Measurements from ENCODE around the gene VAV3.

Gene VAV3

DNA sequence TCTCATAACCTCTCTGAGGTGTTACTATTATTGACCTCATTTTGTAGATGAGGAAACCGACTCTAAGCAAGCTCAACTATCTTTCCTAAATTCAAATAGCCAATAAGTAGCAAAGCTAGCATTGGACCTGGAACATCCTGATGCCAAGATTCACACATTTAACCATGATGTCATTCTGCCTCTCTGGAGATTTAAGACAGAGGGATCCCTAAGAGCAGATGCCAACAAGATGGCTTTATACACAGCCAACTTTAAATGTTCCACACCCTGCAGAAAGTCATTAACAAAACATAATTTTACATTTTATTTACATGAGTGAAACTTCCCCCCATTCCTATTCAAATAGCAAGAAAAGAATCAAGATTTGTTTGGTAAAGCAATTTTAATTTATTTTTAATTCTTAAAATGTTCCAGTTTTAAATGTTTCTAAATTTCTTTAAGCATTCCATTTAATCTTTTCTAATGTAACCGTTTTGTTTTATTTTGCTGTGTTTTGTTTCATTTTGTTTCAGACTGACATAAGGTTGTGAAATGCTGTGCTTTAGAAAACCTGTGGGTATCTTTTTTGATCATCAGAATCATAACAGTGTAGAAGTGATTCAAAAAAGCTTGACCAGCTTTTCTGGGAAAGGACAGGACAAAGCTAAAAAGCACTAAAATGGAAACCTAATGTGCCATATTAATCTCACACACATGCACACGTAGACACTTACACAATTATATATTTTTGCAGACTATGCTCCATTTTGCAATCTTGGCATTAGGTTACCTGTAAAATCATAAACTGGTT lies 7.6 kb upstream of the VAV3 start:
- no peak for DNase-seq

DNA sequence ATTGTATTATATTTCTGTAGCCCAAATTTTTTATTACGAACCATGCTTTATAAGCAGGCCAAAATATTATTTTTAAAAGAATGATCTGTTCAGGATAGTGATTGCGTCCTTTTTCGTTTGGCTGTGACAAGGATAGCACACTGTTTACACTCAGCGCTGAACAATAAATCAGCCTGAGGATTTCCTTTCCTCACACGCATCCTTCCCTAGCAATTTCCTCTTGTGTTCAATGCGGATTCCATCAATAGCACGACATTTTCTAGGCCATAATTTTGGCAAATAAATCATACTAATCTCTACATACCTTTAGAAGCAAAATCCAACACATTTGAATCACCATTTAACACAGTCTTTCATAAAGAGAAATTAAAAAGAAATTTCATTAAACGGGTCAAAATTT lies 1.6 kb upstream of the VAV3 start:
- no peak for DNase-seq

DNA sequence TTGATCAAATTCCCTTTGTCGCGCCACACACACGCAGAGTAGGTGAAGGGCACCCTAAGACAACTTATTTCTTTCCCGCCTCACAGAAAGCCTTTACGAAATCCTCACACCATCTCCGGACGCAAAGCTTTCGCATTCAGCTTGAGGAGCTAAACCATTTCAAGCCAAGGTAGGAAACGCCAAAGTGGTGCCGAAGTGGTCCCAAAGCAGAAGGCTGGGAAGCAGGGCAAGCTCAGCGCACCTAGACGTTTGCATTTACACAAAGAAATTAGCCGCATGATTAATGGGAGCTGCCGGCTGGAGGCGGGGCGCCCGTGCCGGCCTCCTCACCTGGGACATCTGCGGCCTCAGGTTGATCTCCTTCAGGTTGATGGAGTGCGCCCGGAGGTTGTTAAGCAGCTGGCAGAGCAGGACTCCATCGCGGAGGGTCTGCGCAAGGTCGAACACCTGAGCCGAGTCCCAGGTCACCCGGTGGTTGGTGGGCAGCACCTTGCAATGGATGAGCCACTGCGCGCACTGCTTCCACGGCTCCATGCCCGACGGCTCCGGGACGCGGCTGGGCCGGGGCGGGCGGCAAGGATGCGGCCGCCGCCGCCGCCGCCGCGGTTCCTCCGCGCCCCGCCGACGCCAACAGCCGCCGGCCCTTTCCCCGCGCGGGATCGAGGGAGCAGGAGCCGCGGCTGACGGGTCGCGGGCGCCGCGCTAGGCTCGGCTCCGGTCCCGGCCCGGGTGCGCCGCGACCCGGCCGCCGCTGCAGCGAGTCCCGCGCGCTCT lies 457 bp downstream of the VAV3 start:
- no peak for DNase-seq

DNA sequence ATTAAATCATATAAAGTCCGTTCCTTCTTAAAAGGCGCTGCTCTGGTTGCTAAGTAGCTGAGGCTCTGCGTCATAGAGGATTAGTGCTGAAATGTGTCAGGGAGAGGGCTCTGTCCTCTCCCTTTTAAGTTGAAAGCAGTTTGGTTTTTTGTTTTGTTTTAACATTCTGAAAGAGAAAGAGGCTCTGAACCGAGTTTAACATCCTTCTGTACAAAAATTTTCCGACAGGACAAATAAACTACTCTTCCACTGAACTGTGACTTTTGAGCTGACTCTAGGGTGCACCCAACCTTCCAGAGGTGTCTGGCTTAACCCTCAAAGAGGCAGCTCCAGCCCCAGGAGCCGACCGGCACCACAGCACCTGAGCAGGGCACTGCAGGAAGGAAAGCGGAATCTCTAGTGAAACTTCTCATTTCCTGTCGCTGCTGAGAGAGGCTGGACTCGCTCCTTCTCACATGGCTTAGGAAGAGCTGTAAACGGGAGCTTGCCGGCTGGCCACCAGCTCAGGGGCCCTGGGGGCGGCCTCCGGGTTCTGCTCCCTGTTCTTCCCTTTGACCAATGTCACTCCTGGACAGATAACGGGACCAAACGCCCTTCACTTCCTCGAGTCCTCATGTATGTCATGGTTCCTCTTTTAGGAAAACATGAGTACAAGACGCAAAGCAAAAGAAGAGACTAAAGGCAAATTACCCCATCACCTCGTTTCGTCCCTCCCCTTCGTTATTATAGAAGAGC lies 1.2 kb downstream of the VAV3 start:
- DNase-seq = peak; percentile 19

DNA sequence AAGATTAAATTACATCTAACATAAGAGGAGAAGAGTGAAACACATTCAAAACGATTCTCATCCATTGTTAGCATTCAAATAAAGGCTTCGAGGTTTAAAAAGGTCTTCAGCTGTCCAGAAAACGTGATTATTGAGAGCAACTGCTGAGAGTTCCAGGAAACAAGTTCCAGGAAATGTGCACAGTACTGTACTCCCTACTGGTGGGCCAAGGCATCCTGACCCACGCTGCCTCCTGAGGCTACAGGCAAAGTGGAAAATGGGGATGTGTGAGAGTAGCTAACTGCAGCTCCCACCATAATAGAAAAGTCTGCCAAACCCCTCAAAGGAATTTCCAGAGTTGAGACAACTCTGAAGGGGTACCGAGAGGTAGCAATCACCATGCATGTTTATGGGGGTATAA lies 2.0 kb downstream of the VAV3 start:
- DNase-seq = no peak

DNA sequence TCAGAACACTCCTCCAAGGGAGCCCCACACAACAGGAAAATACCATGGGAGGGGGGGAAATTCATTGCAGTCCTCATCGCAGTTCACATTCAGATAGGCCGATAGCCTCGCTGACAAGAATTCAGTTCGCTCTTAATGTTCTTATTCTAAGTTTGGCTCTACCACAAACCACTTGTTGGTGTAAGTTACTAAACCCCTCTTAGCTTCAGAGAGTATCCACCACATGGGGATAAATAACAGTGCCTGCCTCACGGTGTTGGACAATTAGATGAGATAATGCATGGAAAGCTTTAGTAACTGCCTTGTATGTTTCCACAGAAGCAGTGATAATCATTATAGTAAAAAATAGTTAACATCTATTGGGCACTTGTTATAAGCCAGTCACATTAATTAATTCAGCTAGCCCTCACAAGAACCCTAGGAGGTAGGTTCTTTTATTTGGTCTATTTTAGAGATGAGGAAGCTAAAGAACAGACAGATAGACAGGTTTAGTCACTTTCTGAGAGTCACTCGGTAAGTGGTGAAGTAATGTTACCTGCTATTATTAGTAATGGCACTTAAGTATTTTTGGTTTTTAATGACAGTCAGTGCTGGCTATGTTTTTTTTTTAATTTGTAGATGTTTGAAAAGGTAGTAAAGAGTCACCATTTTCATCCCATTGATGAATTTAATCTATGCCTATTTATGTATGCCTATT lies 10.1 kb downstream of the VAV3 start:
- DNase-seq = no peak

DNA sequence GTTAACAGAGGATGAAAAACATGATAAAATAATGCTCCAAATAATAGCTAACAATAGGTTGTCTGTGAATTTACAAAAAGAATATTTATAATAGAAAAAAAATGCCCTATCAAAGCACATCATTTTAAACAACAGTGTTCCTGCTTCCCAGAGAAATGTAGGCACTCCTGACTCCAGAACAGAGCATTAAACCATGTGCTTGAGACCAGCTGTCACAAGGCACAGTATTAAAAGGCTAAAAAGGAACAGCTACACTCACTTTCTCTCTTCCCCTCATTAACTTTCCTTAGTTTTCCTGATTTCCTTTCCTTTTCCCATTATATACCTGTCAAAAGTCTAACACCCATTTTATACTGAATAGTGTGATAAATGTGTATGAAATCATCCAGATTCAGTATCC lies 10.9 kb downstream of the VAV3 start:
- no peak for DNase-seq

DNA sequence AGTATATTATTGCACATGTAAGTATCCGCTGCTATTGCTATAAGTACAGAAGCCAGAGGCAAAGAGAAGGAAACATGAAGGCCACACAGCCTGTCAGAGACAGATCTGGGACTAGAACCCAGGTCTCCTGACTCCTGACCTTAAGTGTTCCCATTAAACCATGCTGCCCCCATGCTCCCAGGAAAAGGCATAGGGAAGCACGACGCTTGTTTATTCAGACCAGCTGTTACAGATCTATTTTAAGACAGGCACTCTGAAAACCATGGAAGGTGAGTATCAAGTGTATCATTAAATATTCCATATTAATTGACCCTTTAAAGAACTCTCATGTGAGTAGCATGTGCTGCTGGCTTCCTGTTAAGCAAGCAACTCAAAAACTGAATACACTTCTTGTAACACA lies 11.4 kb downstream of the VAV3 start:
- no peak for DNase-seq

DNA sequence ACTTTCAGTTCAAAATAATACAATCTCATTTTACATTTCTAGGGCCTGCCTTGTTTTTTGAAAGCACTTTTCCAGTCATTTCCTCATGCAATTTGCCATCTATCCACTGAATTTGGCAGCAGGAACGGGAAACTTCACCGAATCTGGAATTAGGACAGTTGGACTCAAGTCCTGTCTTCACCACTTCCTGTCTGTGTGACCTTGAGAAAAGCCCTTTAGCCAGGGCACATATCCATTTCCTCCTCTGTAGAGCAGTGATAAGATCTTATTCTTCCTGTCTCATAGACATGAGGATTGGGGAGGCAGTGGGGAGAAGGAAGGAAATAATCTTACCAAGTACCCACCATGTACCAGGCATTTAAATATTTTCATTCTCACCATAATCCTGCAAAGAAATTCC lies 12.0 kb downstream of the VAV3 start:
- DNase-seq = no peak

DNA sequence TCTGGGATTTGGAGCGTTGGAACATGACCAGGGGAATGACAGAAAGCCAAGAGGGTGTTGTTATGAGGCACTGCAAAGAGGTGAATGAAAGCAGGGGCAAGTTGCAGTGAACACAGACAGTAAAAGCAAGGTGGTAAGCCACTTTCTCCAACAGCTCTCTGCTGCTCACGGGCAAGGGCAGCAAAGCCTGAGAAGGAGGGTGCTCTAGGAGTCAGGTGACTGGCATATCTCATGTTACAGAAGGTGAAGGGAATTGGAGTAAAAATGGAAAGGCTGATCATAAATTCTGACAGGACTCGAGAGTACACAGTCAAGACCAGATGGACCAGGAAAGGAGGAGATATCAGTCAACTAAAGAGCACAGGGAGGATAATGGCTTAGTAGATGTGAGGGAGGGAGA lies 14.5 kb downstream of the VAV3 start:
- DNase-seq = no peak

DNA sequence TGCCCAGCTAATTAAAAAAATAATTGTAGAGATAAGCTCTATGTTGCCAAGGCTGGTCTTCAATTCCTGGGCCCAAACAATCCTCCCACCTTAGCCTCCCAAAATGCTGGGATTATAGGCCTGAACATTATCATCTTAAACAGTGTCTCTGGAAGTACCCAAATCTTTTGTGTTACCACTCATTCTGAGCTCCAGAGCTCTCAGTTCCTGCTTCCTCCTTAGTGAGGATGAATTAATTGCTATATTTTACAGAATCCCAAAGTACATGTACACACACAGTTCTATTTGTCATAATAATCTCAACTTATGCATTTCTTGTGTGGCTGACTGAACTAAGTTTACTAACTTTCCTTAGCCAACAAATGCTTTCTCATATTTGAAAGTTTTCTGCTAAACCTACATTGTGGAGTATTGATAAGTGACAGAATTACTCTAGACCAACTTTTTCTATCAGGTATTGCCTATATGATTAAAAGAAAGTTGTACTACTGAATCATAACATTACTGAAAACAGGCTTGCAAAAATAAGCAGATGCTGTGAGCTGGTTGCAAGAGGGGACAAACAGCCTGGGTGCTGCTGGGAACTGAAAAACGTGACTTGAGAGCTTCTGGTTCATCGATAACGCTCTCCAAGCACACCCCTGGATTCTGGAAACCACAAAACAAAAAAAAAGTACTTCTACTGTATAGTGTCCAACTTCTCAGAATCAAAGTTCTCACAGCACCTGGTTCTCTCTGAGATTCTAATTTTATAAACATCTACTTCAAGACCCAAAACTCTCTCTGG lies 15.3 kb downstream of the VAV3 start:
- DNase-seq = no peak

DNA sequence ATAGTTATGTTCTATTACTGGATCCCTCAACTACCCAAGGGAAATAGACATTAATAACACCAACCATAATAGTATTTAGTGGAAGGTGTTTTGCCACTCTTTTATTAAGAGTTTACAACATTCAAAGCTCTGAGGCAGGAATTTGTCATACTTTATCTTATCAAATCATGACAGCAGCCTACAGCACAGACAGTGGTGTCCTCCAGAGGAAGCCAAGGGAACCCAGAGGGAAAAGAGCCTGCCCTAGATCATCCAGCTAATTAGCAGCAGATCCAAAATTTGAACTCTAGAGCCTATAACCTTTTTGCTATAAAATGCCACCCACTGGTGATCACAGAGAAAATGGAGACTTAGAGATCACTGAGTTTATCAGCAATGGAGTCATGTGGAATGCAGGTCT lies 18.2 kb downstream of the VAV3 start:
- DNase-seq = no peak

DNA sequence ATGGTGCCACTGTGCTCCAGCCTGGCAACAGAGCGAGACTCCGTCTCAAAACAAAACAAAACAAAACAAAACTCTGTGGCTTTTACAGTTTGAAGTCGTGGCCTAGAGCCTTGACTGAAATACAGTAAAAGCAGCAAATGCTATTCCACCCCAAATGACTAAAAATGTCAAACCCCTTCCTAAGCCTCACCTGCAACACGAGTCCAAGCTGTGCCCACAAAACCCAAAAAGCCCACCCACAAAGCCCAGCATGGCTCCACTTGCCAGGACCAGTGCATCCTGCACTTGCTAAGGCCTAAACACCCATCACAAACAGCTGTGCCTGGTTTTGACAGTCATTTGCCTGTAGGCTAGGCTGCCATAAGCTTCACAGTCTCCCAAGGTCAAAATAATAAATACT lies 21.3 kb downstream of the VAV3 start:
- no peak for DNase-seq

DNA sequence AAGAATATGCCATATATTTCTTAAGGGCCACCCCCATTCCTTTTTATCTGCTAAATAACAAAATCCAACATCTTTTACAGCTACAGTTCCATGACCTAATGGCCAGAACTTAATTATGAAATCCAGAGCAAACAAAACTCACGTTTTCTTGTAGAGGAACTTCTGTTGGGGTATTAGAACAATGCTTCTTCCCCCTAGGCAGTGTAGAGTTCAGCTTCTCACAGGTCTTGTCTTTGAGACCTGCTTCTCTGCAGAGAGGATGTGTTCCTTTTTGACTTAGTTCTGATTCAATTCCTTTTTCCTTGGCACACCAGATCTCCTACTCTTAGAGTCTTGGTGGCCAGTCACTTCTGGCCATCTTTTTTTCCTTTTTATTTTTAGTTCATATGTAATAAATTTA lies 22.2 kb downstream of the VAV3 start:
- no peak for DNase-seq

DNA sequence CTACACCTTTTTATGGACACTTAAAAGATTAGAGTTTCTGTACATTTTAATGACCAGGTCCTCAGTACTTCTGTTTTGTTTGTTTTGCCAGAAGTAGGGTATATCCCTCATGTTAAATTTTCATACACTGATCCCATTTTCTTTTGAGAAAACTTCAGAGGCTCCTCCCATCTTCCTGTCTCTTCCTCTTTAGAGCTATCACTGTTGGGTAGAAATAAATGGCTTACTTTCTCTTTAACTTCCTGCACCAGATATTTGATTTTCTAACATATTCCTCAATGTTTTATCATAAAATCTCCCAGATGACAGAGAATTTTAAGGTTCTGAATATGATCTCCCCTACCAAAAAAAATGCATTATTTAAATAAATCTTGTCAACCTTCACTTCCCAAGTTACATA lies 23.4 kb downstream of the VAV3 start:
- no peak for DNase-seq

DNA sequence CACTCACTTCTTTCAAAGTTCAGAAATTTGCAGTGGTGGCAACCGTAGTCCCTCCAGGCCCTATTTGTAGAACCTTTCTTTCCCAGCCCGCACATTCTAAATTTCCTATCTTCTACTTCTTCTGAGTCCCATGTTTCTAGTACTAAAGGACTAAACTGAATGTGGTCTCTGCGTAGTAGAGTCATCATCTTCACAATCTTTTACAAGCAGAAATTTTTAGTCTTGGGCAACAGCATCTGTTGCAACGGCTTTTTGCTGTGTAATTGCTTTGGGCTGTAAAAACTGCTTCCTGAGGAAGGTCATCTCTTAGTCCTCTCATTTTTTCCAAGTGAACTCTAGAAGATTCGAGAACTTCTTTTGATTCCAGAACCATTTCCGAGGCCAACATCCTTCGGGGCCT lies 23.9 kb downstream of the VAV3 start:
- no peak for DNase-seq

DNA sequence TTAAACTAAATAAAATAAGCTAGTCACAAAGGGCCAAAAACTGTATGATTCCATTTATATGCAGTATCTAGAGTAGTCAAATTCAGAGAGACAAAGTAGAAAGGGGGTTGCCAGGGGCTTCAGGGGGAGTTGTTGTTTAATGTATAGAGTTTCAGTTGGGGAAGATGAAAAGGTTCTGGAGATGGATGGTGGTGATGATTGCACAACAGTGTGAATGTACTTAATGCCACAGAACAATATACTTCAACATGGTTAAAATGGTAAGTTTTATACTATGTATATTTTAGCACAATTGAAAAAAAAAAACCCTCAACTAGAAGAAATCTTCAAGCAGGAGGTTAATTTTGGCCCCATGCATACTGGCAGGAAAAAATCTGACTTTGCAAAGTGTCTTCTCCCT lies 24.3 kb downstream of the VAV3 start:
- no peak for DNase-seq

DNA sequence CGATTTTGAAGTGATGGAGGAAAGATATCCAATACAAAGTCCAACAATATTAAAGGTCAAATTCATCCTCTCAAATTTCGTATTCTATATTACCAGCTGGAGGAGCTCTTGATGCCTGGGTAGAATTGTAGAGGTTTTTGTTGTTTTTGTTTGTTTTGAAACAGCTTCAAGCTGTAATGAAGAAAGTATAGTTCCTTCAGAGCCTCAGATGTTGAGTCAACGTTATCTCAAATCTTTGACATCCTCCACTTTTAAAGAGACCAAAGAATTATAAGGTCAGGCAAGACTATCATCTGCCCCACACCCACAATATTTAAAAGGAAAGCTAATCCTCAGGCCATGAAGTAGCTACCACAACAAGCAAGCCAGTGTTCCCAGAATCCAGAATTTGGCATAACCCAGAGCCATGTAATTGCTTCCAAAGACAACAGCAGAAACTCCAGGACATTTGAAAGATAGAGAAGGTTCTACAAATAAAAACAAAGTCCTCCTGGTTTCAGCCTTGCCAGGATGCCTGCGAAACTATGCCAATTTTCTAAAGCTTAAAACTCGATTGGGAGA lies 24.9 kb downstream of the VAV3 start:
- no peak for DNase-seq

DNA sequence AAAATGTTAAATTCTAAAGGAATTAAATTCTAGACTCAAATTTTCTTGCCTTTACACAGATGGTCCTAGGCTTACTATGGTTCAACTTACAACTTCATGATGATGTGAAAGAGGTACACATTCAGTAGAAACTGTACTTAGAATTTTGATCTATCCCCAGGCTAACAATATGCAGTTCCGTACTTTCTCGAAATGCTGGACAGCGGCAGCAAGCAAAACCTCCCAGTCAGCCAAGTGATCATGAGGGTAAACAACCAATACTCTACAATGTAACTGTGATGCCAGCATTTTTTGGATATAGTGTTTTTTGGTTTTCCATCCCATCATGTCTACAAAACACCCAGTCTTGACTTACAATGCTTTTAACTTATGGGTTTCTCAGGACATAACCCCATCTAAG lies 25.7 kb downstream of the VAV3 start:
- no peak for DNase-seq

DNA sequence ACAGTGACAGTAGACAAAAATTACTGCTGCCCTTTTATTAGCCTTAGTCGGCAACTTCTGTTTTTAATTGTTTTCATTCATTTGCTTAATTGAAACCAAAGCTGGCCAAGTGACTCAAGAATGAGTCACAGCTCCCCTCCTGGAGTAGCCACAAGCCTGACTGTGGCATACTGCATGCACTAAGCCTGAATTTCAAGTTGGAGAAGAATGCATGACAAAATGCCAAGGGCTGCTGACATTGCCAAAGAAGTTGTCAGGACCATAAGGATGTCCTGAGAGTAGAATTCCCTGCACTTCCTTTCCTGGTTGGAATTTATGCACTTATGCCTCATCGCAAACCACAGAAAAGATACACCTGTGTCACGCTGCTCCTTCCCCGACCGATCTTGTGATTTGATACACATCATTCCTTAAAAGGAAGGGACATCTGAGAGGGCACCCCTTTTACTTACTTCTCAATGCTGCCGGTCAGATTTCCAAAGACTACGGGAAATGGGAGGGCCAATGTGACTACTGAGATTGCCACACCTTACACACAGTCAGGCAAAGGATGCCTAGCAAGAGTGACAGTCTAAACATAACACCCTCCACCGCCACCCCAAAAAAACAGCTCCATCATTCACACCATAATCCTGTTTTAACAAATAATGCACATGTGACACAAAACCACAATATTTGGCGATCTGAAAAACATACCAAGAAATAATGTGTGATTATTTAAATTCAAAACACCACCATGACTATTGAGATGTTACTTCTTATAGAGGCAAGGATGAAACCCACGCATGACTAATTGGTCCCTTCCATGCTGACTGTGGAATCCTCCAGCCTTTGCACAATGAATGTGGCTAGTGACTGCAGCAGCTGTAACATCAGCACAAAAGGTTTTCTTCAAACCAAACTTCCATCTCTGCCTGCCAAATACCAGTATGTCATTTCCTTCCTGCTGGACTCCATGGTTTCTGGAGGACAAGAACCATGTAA lies 28.2 kb downstream of the VAV3 start:
- DNase-seq = peak; percentile 98

Measured in fibroblast of skin of abdomen (primary cell).